Heart left ventricle (tissue), 16 donors: ENCODE measurements around the gene TMEM168. TPM values are rescaled to one million over a fixed set of nuclear protein-coding genes. Genes with fewer than 3 reads are reported as not detected.

Experiments used
- ATAC-seq, 4 donors: fragments of 200-7000 bp; cut with Tn5 transposase; one replicate each; pipeline ENCODE4 v1.9.1; 2020 to 2022; ENCODE audit warnings: moderate library complexity in 4 of 4, mild to moderate bottlenecking in 3 of 4, moderate number of reproducible peaks in 1 of 4
- DNase-seq, 5 donors: peaks; one replicate each; pipeline ENCODE4 v3.0.0-alpha.2; 2020
- H3K27ac ChIP-seq, 12 donors: fragments of 200-600 bp; sonication (generic) in 4 of 12; one replicate each; pipeline versions ENCODE4 v1.5.0 to v1.8.0; 2016 to 2022; ENCODE audit warnings: mild to moderate bottlenecking in 2 of 12
- H3K27me3 ChIP-seq, 9 donors: fragments of 200-600 bp; sonication (generic) in 2 of 9; one replicate each; pipeline versions ENCODE4 v1.5.1 to v1.8.0; 2016 to 2022; ENCODE audit warnings: mild to moderate bottlenecking in 3 of 9
- H3K36me3 ChIP-seq, 9 donors: fragments of 200-600 bp; sonication (generic) in 2 of 9; one replicate each; pipeline versions ENCODE4 v1.5.0 to v1.8.0; 2018 to 2022; ENCODE audit warnings: mild to moderate bottlenecking in 2 of 9
- H3K4me1 ChIP-seq, 12 donors: fragments of 200-600 bp; sonication (generic) in 4 of 12; one replicate each; pipeline versions ENCODE4 v1.5.0 to v1.8.0; 2016 to 2022; ENCODE audit warnings: mild to moderate bottlenecking in 3 of 12
- H3K4me3 ChIP-seq, 12 donors: fragments of 200-600 bp; sonication (generic) in 4 of 12; one replicate each; pipeline versions ENCODE4 v1.5.0 to v1.8.0; 2017 to 2022; ENCODE audit warnings: mild to moderate bottlenecking in 9 of 12, moderate library complexity in 4 of 12
- H3K9me3 ChIP-seq, 12 donors: fragments of 200-600 bp; sonication (generic) in 4 of 12; one replicate each; pipeline versions ENCODE4 v1.5.0 to v1.8.0; 2016 to 2022; ENCODE audit warnings: mild to moderate bottlenecking in 1 of 12
- CTCF ChIP-seq, 12 donors: fragments of 200-600 bp; sonication (generic) in 4 of 12; IDR thresholded peaks; one replicate each; pipeline versions ENCODE4 v1.5.0 to v1.8.0; 2018 to 2022; ENCODE audit warnings: antibody characterized with exemption in 12 of 12, mild to moderate bottlenecking in 5 of 12
- POLR2A ChIP-seq, 2 donors: fragments of 450-650 bp; IDR thresholded peaks; one replicate each; pipeline ENCODE4 v1.6.1; 2017; ENCODE audit warnings: antibody characterized with exemption in 2 of 2, mild to moderate bottlenecking in 2 of 2, moderate library complexity in 2 of 2
- WGBS, 4 donors: extraction: QIAGEN DNeasy Blood & Tissue Kit in 2 of 4; methylation state at CpG; one replicate each; pipeline versions ENCODE4 v1.1.5 to v1.1.7; 2013 to 2018; 5-methylcytosine and 5-hydroxymethylcytosine counted together
- intact Hi-C, 10 donors: fragments of 100-400 bp; cut with DNase I; formaldehyde crosslinking; loops; one replicate each; pipeline versions ENCODE4 v1.11.1 to v1.14.2; 2022
- polyA plus RNA-seq, 2 donors: library from polyadenylated mRNA; stranded (reverse); fragments of 200-250 nt; gene quantifications; one replicate each; pipeline ENCODE4 v1.2.3, GENCODE V29; 2013
- total RNA-seq, 9 donors: library from RNA; depleted of rRNA in 2 of 9; stranded (reverse); fragments of >200 nt in 2 of 9; fragmentation: NEBNext Ultra II Directional in 3 of 9; extraction: Animal tissue kit (Norgen Biotek cat#: 25700) in 3 of 9; gene quantifications; one replicate each; pipeline versions ENCODE4 v1.1.0 to v1.2.4, GENCODE V29; 2016 to 2023
- donor health status: ischemic (EF 13 %, LVEDD 7.1; RV severe dilation, severe dysfunction).
- donor health status: healthy with polysubstance abuse.
- donor health status: DM: no; HTN: yes; CAD: no.
- donor health status: DM: no; HTN: no; CAD: no.
- donor health status: ischemic (EF 25% LVEDD 6.9; RV normal size, moderate dysfunction).
- donor health status: ischemic (EF 25% LVEDD 5.7; RV mildly dilated, moderate dysfunction).
- donor health status: healthy.
- donor health status: DM: yes; HTN: yes; CAD: no.
- donor health status: ischemic (EF 35%, LVEDD 5.7; RV mildly dilated, moderate dysfunction).
- donor health status: nonischemic (EF 11% LVEDD 7.7; RV severe dilation, severe dysfunction).
- donor health status: DM: yes; HTN: yes; CAD: no.
- donor health status: PGD.
- donor health status: ischemic (EF 29% LVEDD 5.4; RV normal size, mild dysfunction).
- donor health status: nonischemic (EF 23%, LVEDD 6.1; RV moderate dilation, normal function).

Gene TMEM168
- total and polyA plus RNA-seq, 11 donors = 6.7 to 23.3 (median 16.9) TPM

DNA sequence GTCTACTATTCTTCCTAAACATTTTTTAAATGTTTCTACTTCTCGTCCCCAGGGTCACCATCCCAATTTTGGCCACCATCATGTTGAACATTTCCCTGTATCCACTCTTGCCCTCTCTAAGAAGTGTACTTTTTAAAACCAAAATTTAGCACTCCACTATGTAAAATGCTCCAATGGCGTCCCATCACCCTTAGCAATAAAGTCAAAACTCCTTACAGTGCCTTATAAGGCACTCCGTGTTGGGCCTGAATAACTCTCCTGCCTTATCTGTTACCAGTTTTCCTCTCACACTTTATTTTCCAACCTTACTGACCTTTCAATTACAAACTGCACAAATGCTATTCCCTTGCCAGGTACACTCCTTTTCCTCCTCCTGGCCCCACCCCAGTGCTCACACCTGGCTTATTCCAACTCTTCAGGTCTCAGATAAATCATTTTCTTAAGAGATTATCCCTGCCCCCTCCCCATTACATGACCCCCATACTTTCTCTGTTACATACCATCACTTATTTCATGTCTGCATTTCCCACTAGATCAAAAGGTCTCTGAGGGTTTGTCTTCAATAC lies 1.3 kb downstream of the TMEM168 start:
- no peaks in the 10 kb centered on the region for H3K9me3 ChIP-seq
- H3K27ac ChIP-seq = peak overlapping the region in 5 of 12 donors; percentile 86 to 96 (median 92)
- no peaks in the 10 kb centered on the region for H3K27me3 ChIP-seq
- H3K36me3 ChIP-seq = peaks cover 0 to 11% (median 7%) of the 10 kb centered on the region in 9 donors
- ATAC-seq = no peak
- intact Hi-C loops = loop anchor here in 5 of 10 donors (5.0 to 10.0 kb wide), 3 partner anchors 146 to 328 kb away; partner anchors contain the start of gene SMIM30 (in 4 of the 5)
- peaks cover 0 to 21% (median 13%) of the 10 kb centered on the region in 12 donors for H3K4me1 ChIP-seq
- no peak for DNase-seq
- no peak for TF ChIP-seq CTCF (IDR thresholded peaks at IDR 0.05)
- no peak for TF ChIP-seq POLR2A (IDR thresholded peaks at IDR 0.05)
- H3K4me3 ChIP-seq = peak overlapping the region; percentile 73 to 95 (median 83)
- 69 to 76% (median 73%) methylated on average over 3 of the region's 3 CpGs for WGBS, 4 donors

- no peak for TF ChIP-seq CTCF (IDR thresholded peaks at IDR 0.05)
- no peak for TF ChIP-seq POLR2A (IDR thresholded peaks at IDR 0.05)
- intact Hi-C loops = loop anchor here in 5 of 10 donors (5.0 to 10.0 kb wide), 3 partner anchors 150 to 333 kb away; partner anchors contain the start of gene SMIM30 (in 4 of the 5)
- Histone ChIP-seq H3K4me1 (peaks cover 0 to 38% (median 19%) of the 10 kb centered on the region in 12 donors), H3K9me3 (no peaks in the 10 kb centered on the region), H3K27ac (no peak overlapping the region), H3K27me3 (no peaks in the 10 kb centered on the region), H3K4me3 (no peak overlapping the region), H3K36me3 (peaks cover 0 to 35% (median 24%) of the 10 kb centered on the region in 9 donors)
- ATAC-seq (no peak), DNase-seq (no peak)
- WGBS, 4 donors = 93 to 96% (median 95%) methylated on average over 6 of the region's 6 CpGs
Observed at GRCh38 chr7:112784603-112785002, 5.6 kb downstream of the TMEM168 start.

GRCh38 chr7:112782498-112782897 lies 7.7 kb downstream of the TMEM168 start:
- intact Hi-C loops = loop anchor here in 4 of 10 donors (10.0 kb wide), 2 partner anchors 152 to 332 kb away; partner anchors contain the start of gene SMIM30 (in 3 of the 4)
- Histone ChIP-seq H3K4me3 (no peak overlapping the region), H3K9me3 (no peaks in the 10 kb centered on the region), H3K4me1 (peaks cover 0 to 22% (median 8%) of the 10 kb centered on the region in 12 donors), H3K27ac (no peak overlapping the region), H3K36me3 (peaks cover 0 to 37% (median 28%) of the 10 kb centered on the region in 9 donors), H3K27me3 (no peaks in the 10 kb centered on the region)
- TF ChIP-seq CTCF (IDR thresholded peaks at IDR 0.05) (no peak), POLR2A (IDR thresholded peaks at IDR 0.05) (no peak)
- ATAC-seq = peak in 1 of 4 donors; percentile 20
- no peak for DNase-seq

DNA sequence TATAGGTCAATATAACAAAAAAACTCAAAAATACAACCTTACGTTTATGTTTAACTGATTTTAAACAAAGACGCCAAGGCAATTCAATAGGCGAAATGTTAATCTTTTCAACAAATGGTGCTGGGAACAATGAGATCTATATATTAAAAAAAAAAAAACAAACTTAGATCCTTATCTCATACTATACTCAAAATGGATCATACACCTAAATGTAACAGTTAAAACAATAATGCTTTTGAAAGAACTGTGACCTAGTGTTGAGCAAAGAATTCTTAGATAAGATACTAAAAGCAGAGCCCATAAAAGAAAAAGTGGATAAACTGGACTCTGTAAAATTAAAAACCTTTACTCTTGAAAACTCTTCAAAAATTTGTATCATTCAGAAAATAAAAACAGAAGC lies 8.6 kb downstream of the TMEM168 start:
- H3K9me3 ChIP-seq = no peaks in the 10 kb centered on the region
- ATAC-seq (no peak), DNase-seq (no peak)
- no peaks in the 10 kb centered on the region for H3K27me3 ChIP-seq
- H3K36me3 ChIP-seq = peaks cover 0 to 37% (median 28%) of the 10 kb centered on the region in 9 donors
- no peak for TF ChIP-seq POLR2A (IDR thresholded peaks at IDR 0.05)
- no peak for TF ChIP-seq CTCF (IDR thresholded peaks at IDR 0.05)
- WGBS, 4 donors = 89 to 93% (median 92%) methylated on average over 3 of the region's 3 CpGs
- H3K27ac ChIP-seq = no peak overlapping the region
- H3K4me1 ChIP-seq = peaks cover 0 to 22% (median 8%) of the 10 kb centered on the region in 12 donors
- no peak overlapping the region for H3K4me3 ChIP-seq
- intact Hi-C loops = loop anchor here in 4 of 10 donors (10.0 kb wide), 2 partner anchors 153 to 333 kb away; partner anchors contain the start of gene SMIM30 (in 3 of the 4)
